Thyroid gland (tissue), 4 donors: ENCODE results near the gene AAMDC.

Experiments used
- CTCF ChIP-seq, 6 experiments: fragments of 200-600 bp in 3 of 6; fragments of 450-650 bp in 3 of 6; sonication (generic) in 3 of 6; IDR thresholded peaks; one replicate each; pipeline ENCODE4 v1.5.1; 2016 to 2019; ENCODE audit warnings: antibody characterized with exemption in 6 of 6, mild to moderate bottlenecking in 2 of 6, inconsistent platforms in 1 of 6, moderate library complexity in 1 of 6
- POLR2A ChIP-seq, 2 donors: fragments of 450-650 bp; IDR thresholded peaks; one replicate each; pipeline ENCODE4 v1.6.1; 2017; ENCODE audit warnings: antibody characterized with exemption in 2 of 2, mild to moderate bottlenecking in 2 of 2, moderate library complexity in 1 of 2

- TF ChIP-seq CTCF (IDR thresholded peaks at IDR 0.05) (no peak), POLR2A (IDR thresholded peaks at IDR 0.05) (no peak)
These were observed 21.6 kb upstream of the AAMDC start for GRCh38 chr11:77799338-77799737.
